NT2/D1 (cell line): Measurements from ENCODE around the gene NUMA1.

Experiments
- SUZ12 ChIP-seq: IDR thresholded peaks from 2 replicates; pipeline ENCODE4 v1.6.1; 2011; ENCODE audit not compliant: insufficient read length, insufficient read depth; ENCODE audit errors: extremely low read depth
- YY1 ChIP-seq: IDR thresholded peaks from 2 replicates; pipeline ENCODE4 v1.6.1; 2011; ENCODE audit not compliant: insufficient read length, insufficient read depth
- ZNF274 ChIP-seq: IDR thresholded peaks from 2 replicates; pipeline ENCODE4 v1.6.1; 2011; ENCODE audit warnings: mild to moderate bottlenecking, low read depth, low read length

GRCh38 chr11:71999362-71999761 lies 81.0 kb downstream of the NUMA1 start:
- TF ChIP-seq SUZ12 = no peak
- TF ChIP-seq YY1 = no peak
- no peak for TF ChIP-seq ZNF274
